ENCODE data around the gene HCFC1. TPM values are rescaled to one million over a fixed set of nuclear protein-coding genes. Genes with fewer than 3 reads are reported as not detected.

The HCFC1 gene
- total and polyA plus RNA-seq, 3 donors from 2014 or later, result 32.3 to 115 (median 102) TPM

- no peak for DNase-seq
- Histone ChIP-seq H3K27me3 (no peaks in the 10 kb centered on the region), H3K9me3 (no peaks in the 10 kb centered on the region), H3K27ac (peak overlapping the region in 1 of 2 donors; percentile 61), H3K4me3 (no peak overlapping the region), H3K36me3 (ENCODE audit: low read depth, missing control alignments) (no peaks in the 10 kb centered on the region), H3K4me1 (peaks cover 3% of the 10 kb centered on the region)
- TF ChIP-seq POLR2A (IDR thresholded peaks at IDR 0.05) (no peak), CTCF (IDR thresholded peaks at IDR 0.05) (no peak)
- 53 to 58% methylated on average over 22 to 30 of the region's 30 CpGs for WGBS, 2 donors
- intact Hi-C loops (cut with DNase I; ENCODE audit: low total_unique reads), result no loop called here
Observed at GRCh38 chrX:153948847-153949805, 22.5 kb downstream of the HCFC1 start.

GRCh38 chrX:153948002-153948466 is 23.6 kb downstream of the HCFC1 start:
- H3K36me3 ChIP-seq (ENCODE audit: low read depth, missing control alignments), result no peaks in the 10 kb centered on the region
- no peak overlapping the region for H3K4me3 ChIP-seq
- peaks cover 3% of the 10 kb centered on the region for H3K4me1 ChIP-seq
- TF ChIP-seq CTCF (IDR thresholded peaks at IDR 0.05) (no peak), POLR2A (IDR thresholded peaks at IDR 0.05) (no peak)
- no peaks in the 10 kb centered on the region for H3K9me3 ChIP-seq
- no peak for DNase-seq
- WGBS, 2 donors, result 20 to 71% methylated on average over 1 to 9 of the region's 10 CpGs
- H3K27ac ChIP-seq, result peak overlapping the region in 1 of 2 donors; percentile 61
- intact Hi-C loops (cut with DNase I; ENCODE audit: low total_unique reads), result no loop called here
- H3K27me3 ChIP-seq, result no peaks in the 10 kb centered on the region

- peak; percentile 65 for DNase-seq
- peak overlapping the region in 1 of 2 donors; percentile 61 for H3K27ac ChIP-seq
- H3K4me3 ChIP-seq, result no peak overlapping the region
- H3K9me3 ChIP-seq, result no peaks in the 10 kb centered on the region
- WGBS, 2 donors, result 64 to 70% methylated on average over 8 to 12 of the region's 19 CpGs
- TF ChIP-seq CTCF (IDR thresholded peaks at IDR 0.05) (peak; percentile 54 to 72 (median 59)), POLR2A (IDR thresholded peaks at IDR 0.05) (no peak)
- H3K27me3 ChIP-seq, result no peaks in the 10 kb centered on the region
- no peaks in the 10 kb centered on the region for H3K36me3 ChIP-seq (ENCODE audit: low read depth, missing control alignments)
- peaks cover 3% of the 10 kb centered on the region for H3K4me1 ChIP-seq
- intact Hi-C loops (cut with DNase I; ENCODE audit: low total_unique reads), result no loop called here
Observed at GRCh38 chrX:153947009-153947769, 24.4 kb downstream of the HCFC1 start.

GRCh38 chrX:153945956-153946943 is 25.4 kb downstream of the HCFC1 start:
- H3K4me1 ChIP-seq, result peaks cover 3% of the 10 kb centered on the region
- no peaks in the 10 kb centered on the region for H3K27me3 ChIP-seq
- intact Hi-C loops (cut with DNase I; ENCODE audit: low total_unique reads), result no loop called here
- H3K27ac ChIP-seq, result no peak overlapping the region
- no peaks in the 10 kb centered on the region for H3K9me3 ChIP-seq
- WGBS, 2 donors, result 79 to 88% methylated on average over 8 to 20 of the region's 24 CpGs
- H3K36me3 ChIP-seq (ENCODE audit: low read depth, missing control alignments), result no peaks in the 10 kb centered on the region
- no peak for DNase-seq
- no peak overlapping the region for H3K4me3 ChIP-seq
- no peak for TF ChIP-seq CTCF (IDR thresholded peaks at IDR 0.05)
- TF ChIP-seq POLR2A (IDR thresholded peaks at IDR 0.05), result no peak

Data from testis (tissue), 3 donors.